Activated T-cell treated with anti-CD3 and anti-CD28 coated beads for 48 hours (primary cell): ENCODE measurements around the gene LRRC31.
A peak's percentile ranks its signal among the peaks of the same experiment; 100 is the strongest.

Experiments
- DNase-seq: peaks from one replicate; pipeline ENCODE4 v3.0.0-alpha.2; 2020; ENCODE audit warnings: low read depth

The LRRC31 gene

GRCh38 chr3:169869484-169870220 lies at the start of gene LRRC31:
Gene LRRC31, minus strand, starts transcription at chr3:169869935. Its CDS starts 128 bp downstream, at chr3:169869807.
- no peak for DNase-seq

- no peak for DNase-seq
Observed at GRCh38 chr3:169914321-169914720, 44.6 kb upstream of the LRRC31 start.

GRCh38 chr3:169913323-169913722 lies 43.6 kb upstream of the LRRC31 start:
- DNase-seq: no peak

GRCh38 chr3:169911272-169911671 lies 41.5 kb upstream of the LRRC31 start, which contains the start of gene SAMD7:
Gene SAMD7, plus strand, starts transcription at chr3:169911572. Its CDS starts 7,927 bp downstream, at chr3:169919499.
- no peak for DNase-seq

GRCh38 chr3:169907944-169908343 lies 38.2 kb upstream of the LRRC31 start:
- DNase-seq: no peak

GRCh38 chr3:169907476-169907875 lies 37.7 kb upstream of the LRRC31 start:
- no peak for DNase-seq

- no peak for DNase-seq
Observed at GRCh38 chr3:169905404-169905803, 35.7 kb upstream of the LRRC31 start.

GRCh38 chr3:169901453-169901852 lies 31.7 kb upstream of the LRRC31 start:
- no peak for DNase-seq

- no peak for DNase-seq
Observed at GRCh38 chr3:169897284-169897683, 27.5 kb upstream of the LRRC31 start.

- DNase-seq: no peak
Observed at GRCh38 chr3:169895072-169895471, 25.3 kb upstream of the LRRC31 start.

- DNase-seq: no peak
Observed at GRCh38 chr3:169894110-169894509, 24.4 kb upstream of the LRRC31 start.

GRCh38 chr3:169891886-169892285 lies 22.2 kb upstream of the LRRC31 start:
- DNase-seq: no peak

- no peak for DNase-seq
Observed at GRCh38 chr3:169886671-169887070, 16.9 kb upstream of the LRRC31 start.

GRCh38 chr3:169880576-169881250 lies 11.0 kb upstream of the LRRC31 start:
- DNase-seq: no peak

- DNase-seq: no peak
Observed at GRCh38 chr3:169879845-169880575, 10.3 kb upstream of the LRRC31 start.

- no peak for DNase-seq
Observed at GRCh38 chr3:169879013-169879557, 9.3 kb upstream of the LRRC31 start.

GRCh38 chr3:169871129-169871886 lies 1.6 kb upstream of the LRRC31 start:
- DNase-seq: no peak

- no peak for DNase-seq
Observed at GRCh38 chr3:169868369-169868768, 1.4 kb downstream of the LRRC31 start.

GRCh38 chr3:169867584-169868210 lies 2.0 kb downstream of the LRRC31 start:
- no peak for DNase-seq

- peak; percentile 13 for DNase-seq
Observed at GRCh38 chr3:169865176-169865767, 4.5 kb downstream of the LRRC31 start.

- DNase-seq: no peak
Observed at GRCh38 chr3:169864270-169864669, 5.5 kb downstream of the LRRC31 start.
